ACHN (cell line): ENCODE data around the gene SLC45A3.
A peak's percentile ranks its signal among the peaks of the same experiment; 100 is the strongest.

Experiments used
- DNase-seq: peaks from one replicate; pipeline ENCODE4 v3.0.0-alpha.2; 2015
- in situ Hi-C: cut with HindIII; loops from 2 replicates; pipeline ENCODE4 v1.10.0; 2017; ENCODE audit warnings: low sequenced_read_pairs, low pct_ligation_motif_present, low pct_unique_long_range_greater_than_20kb

The SLC45A3 gene

DNA sequence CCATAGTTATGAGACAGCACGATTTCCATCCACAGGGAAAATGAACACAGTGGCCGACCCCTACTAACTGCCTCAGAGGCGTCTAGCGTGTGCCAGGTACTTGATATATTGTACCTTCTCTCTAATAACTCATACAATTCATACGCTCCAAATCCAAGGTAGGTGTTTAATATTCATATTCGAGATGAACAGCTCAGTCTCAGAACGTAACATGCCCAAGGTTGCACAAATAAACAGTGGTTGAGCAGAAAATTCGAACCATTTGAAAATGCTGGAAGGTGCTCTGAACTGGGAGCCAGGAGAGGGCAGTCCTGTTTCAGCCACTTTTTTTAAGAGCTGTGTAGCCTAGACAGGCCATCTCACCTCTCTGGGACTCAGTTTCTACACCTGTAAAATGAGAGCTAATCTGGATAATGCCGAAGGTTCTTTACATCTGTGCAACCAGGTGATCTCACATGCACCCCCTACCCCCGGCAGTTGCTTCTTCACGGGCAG is 7.9 kb downstream of the SLC45A3 start:
- in situ Hi-C loops, result no loop called here
- no peak for DNase-seq

DNA sequence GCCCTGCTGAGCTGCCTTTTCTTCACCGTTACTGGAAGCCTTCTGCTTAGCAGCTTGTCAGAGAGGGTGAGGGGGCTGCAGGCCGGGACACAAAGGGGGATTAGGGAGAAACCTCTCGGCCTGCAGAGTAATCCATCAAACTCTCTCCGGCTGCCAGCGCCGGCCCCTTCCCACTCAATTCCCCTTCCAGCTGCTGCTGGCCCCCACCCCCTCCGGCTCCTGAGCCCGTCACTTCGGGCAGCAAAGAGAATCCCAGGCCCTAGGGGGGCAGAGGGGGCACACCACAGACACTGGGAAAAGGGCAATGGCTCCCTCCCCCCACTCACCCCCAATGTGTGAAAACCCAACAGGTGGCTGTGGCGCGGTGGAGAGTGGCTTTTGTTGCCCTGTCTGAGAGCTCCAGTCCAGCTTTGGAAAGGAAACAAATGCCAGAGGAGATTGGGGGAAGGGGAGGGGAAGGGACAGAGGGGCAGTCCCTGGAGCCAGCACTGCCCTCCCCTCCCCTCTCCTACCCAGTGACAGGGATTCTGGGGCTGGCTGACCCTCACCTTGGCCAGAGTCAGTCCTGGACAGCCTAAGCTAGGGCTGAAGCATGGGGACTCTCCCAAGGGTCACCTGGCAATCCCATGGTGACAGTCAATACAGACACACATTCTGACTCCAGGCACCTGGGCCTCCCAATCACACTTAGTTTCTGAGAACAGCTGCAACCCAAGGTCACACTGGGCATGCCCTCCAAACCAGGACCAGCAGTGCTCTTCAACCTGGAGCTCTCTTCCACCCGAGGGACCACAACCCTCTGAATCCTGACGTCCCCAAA is 9.5 kb downstream of the SLC45A3 start:
- no peak for DNase-seq
- in situ Hi-C loops, result no loop called here

DNA sequence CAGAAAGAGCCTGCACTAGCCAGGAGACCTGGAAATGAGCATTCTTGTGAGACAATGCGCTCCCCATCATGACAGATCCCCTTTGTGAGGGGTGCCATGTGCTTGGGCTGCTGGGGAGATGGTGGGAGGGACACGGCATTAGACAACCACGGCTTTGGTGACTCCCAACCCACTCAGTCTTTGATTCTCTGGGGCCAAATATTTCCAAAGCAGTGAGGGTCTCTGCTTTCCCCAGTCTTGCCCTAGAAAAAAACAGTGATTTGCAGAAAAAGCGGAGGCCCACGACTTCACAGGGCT is 10.2 kb downstream of the SLC45A3 start:
- in situ Hi-C loops, result no loop called here
- DNase-seq, result no peak

DNA sequence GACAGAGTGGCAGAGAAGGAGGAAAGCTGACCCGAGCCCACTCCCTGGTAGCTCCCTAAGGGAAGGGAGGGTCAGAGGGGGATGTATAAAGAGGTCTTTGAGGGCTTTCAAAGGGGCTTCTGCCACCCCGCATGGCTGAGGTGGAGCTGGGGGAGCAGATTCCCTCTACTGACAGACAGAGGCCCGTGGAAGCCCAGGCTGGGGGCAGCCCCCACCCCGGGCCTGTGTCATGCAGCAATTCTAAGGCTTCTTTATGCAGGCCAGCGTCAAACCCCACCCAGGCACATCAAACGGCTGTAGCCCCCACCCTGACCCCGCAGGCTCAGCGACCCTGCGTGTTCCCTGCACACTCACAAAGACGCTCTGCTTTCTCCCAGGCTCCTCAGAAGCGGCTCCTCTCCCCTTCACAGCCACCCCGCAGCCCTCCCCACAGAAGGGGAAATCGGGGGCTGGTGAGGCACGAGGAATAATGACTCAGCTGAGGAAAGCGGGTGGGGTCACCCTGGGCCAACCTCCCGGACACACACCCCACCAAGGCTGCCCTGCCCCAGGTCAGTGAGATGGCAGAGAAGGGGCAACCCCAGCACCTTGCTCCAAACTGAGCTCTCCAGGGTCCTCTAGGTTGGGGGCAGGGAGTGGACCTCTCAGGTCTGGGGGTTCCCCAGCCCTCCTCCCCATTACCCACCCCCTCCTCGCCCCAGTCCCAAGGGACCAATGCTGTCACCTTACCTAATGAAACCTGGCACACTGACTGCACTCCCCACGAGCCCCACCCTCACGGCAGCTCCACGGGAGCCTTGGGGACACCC is 10.8 kb downstream of the SLC45A3 start:
- DNase-seq, result no peak

DNA sequence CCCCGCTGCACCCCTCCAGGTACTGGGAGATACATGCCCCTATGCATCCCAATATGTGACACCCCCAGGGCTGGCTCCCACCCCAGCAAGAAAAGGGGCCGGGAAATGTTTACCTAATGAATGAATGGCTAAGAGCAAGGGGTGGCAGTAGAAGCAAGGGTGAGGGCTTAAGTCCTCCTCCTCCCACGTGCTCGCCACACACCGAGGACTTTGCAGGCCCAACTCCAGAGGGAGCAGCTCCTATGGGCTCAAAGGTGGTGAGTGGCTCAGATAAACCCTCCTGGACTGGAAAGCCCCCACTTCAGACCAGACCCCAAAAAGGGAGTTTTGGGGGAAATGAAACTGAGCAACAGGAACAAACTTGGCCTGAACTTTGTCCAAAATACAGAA is 11.4 kb downstream of the SLC45A3 start:
- in situ Hi-C loops, result no loop called here
- DNase-seq, result no peak

More for the DNA sequence above, 10.8 kb downstream of the SLC45A3 start:
- in situ Hi-C loops, result no loop called here

DNA sequence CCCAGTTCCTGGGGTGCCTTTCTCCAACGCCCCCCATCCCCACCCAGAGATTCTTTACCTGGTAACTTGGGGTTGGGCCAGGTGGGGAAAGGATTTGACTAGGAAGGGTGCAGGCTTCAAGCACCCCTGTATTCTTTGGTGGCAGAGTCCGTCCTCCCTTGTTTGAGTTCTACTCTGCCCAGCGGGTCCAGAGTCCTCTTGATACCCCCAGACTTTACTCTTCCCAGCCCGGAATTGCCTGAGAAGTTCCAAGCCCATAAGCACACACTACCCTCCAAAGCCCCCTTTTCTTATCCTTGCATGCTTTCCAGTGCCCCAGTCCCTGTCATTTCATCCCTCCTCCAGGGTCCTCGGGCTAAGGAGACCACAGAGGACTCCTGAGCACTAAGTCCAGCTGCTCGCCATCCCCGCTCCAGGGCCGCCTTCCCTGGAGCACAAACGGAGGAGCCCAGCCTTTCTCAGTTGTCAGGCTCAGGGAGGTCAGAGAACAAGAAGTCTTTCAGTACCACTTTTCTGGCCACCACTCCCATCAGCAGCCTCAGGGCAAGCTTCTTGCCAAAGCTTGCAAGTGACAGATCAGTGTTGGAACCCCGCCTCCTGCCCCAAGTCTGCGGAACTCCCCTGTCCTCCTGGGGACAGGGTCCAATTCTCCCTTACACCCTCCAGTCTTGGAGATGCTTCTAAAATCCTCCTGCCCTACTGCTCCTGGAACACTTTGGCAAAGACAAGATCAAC is 12.2 kb downstream of the SLC45A3 start:
- in situ Hi-C loops, result no loop called here
- DNase-seq, result no peak

DNA sequence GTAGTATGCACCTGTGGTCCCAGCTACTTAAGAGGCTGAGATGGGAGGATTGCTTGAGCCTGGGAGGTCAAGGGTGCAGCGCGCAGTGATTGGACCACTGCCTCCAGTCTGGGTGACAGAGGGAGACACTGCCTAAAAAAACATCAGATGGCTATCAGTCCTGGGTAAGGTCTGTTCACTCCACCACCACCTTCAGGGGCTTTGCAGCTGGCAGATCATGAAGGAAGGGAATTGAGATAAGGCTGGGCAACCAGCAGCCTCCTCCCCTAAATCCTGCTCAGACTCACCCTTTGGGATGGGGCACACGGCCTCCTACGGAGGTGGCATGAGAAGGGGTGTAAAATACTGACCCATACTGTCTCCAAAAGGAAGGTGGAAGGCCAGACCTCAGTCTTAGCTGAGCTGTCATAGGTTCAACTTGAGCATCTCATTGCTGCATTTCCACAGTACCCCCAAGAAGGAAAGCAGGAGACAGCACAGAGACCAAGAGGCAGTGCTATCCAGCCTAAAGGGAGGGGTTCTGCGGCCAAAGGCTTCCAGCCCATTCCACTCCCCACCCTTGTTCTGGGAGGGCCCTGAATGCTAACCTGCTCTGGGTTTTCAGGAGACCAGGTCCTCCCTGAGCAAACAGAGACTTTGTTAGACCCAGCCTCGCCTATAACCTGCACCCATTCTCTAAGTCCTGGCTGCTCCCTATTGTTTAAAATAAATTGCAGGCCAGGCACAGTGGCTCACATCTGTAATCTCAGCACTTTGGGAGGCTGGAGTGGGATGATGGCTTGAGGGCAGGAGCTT is 13.7 kb downstream of the SLC45A3 start:
- no peak for DNase-seq
- in situ Hi-C loops, result no loop called here

DNA sequence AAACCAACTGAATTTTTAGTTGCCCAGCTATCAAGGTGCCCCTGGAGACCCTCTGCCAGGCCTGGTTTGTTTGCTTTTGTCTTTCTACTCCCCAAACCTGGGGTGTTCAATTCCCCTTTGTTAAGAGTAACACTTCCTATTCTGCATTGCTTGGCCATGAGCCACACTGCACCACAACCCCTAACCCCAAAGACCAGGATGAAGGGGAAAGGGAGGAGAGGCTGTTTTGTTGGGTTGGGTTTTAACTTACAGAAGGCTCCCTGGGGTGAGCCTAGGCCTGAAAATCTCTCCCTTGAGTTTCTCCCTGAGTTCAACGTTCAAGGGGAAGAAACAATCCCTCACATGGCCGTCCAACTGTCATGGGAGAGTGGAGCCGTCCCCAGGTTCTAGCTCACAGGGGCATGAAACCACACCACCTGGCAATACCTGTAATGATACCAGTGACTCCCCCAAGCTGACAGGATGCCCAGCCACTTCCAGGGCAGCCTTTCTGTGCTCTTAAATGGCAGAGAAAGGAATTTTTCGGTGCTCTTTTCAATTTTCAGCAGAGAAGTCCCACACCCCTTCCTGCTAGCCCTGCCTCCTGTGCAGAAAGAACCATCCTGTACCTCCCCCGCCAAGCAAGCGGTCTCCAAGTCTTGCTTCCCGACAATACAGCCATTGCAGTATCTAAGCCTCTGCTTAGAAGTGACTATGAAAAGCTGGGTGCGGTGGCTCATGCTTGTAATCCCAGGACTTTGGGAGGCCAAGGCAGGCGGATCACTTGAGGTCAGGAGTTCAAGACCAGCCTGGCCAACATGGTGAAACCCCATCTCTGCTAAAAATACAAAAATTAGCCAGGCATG is 14.9 kb downstream of the SLC45A3 start:
- no peak for DNase-seq
- in situ Hi-C loops, result no loop called here

DNA sequence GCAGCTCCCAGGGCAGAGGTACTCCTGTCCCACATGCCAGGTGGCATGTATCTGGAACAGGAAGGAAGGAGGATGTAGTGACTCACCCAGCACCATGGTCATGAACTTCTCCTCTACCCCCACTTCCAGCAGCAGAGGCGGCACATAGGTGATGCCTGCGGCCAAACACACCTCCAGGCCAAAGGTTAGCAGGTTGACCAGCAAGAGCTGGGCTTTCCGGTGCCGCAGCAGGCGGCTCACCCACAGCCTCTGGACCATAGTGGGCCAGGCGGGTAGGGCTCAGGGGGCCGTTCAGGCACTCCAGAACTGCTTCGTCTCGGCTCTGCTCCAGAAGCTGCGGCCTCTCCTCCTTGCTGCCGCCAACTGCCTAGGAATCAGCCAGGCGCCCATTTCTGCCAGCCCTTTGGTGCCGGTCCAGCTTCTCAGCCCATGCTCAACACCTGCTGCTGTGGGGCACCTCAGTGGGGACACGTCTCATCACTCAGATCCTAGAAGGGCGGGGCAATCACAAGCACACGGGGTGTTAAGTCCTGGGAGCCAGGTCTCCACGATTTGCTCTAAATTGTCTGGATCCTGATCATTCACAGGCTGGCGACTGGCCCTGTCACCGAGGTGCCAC is 15.8 kb downstream of the SLC45A3 start:
- in situ Hi-C loops, result no loop called here

DNA sequence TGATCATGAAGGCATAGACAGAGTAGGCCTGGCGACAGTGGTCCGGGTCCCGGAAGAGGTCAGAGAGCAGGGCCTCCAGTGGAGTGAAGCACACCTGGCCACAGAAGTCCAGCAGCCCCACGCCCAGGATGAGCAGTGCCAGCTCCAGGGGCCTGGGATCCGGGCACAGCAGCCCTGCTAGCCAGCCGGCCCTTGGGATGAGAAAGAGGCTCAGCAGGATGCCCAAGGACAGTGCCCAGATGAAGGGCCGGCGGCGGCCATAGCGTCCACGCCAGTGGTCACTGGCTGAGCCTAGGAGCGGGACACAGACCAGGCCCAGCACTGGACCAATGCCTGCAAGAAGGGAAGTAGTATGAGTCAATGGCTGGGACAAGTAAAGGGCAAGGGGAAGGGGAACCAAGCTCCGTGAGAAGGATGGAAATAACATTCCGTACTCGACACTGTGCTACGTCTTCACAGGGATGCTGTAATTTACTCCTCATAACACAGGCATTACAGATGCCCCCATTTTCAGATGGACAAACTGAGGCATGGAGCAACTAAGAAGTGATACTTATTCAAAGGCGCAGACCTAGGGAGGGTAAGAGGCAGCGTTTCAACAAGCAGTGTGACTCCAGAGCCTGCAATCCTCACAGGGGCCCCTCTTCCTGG is 16.9 kb downstream of the SLC45A3 start:
- in situ Hi-C loops, result no loop called here
- no peak for DNase-seq

More for the DNA sequence above, 15.8 kb downstream of the SLC45A3 start:
- DNase-seq, result no peak

DNA sequence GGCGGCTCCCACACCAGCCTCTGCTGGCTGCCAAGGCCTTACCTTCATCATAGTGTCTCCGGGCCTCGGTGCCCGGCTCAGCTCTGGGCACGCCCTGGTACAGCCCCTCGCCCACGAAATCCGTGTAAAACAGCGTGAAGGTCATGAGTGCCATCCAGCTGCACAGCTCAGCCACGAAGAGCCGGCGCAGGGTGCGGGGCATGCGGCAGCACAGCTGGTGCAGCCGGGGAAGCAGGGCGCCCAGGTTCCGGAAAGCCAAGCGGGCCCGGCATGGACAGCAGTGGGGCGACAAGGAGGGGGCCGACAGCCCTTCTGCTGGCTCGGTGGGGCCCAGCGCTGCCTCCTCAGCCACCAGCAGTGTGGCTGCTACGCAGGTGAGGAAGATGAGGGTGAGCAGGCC is 17.5 kb downstream of the SLC45A3 start:
- no peak for DNase-seq
- in situ Hi-C loops, result no loop called here

DNA sequence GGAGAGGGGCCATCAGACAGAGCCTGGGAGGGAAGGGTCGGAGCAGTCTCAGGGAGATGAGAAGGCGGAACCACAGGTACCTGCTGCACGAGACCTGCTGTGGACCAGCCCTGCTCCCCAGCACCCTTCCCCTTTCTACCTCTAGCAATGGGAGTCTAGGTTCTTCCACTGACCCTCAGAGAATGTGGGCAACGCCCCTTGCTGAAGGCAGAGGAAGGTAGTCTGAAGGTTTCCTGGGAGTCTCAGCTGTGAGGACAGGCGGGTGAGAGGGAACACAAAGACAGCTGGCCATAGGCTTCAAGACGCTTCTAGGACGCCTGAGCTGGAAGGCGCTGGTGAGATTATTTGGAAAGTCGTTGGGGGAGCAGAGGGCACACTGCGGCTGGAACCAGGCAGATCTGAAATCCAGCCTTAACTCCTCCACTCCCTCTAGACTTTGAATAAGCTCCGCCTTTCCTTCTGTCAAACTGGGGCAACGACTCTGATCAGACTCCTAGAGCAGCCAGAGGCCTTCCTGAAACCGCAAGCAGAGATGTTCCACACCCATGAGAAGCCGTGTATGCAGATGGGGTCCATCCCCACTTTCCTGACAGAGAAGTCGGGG is 18.1 kb downstream of the SLC45A3 start:
- in situ Hi-C loops, result no loop called here
- no peak for DNase-seq

DNA sequence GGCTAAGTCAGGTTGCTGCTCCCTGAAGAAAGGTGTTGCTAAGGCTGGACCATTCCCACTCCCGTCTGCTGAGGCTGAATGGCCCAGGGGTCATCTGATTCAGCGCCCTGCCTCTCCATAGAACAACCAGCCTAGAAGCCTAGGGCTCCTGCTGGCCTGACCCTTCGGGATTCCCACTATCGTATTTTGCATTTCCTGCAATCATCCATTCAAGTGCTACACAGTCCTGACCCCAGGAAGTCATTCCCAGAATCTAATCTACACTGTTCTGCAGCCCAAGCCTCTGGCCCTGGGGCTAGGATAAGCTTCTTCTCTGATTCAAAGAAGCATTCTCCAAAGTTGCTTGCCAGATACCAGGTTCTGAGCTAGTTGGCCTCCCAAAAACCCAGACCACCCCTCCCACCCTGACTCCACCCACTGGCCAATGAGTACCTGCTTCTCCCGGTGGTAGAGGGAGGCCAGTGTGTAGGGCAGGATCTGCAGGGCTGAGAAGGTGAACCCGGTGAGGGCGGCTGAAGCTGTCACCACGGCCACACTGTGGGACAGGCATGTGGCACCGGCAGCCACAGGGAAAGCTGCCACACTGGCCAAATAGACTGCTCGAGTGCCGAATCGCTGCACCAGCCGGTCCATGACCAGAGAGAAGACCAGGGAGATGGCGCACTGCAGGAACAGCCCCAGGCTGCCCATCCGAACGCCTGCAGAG is 18.7 kb downstream of the SLC45A3 start:
- in situ Hi-C loops, result no loop called here
- no peak for DNase-seq

DNA sequence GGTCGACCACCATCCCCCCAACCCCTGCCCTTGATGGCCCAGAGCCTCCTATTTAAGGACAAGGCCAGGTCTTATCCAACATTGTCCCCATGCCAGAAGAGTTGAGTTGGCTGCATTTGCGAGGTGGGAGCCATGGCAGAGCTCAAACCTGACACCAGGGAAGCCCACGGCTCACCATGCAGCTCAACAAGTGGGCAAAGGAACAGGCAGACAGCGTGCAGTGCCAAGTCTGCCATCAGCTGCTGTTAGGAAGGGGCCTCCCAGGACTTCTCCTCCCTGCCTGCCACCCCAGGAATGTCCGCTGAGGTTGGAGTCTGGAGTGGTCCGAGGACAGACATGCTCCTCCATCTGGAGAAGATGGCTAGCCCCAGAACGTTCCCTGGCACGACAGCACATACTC is 19.9 kb downstream of the SLC45A3 start:
- in situ Hi-C loops, result no loop called here
- DNase-seq, result no peak

DNA sequence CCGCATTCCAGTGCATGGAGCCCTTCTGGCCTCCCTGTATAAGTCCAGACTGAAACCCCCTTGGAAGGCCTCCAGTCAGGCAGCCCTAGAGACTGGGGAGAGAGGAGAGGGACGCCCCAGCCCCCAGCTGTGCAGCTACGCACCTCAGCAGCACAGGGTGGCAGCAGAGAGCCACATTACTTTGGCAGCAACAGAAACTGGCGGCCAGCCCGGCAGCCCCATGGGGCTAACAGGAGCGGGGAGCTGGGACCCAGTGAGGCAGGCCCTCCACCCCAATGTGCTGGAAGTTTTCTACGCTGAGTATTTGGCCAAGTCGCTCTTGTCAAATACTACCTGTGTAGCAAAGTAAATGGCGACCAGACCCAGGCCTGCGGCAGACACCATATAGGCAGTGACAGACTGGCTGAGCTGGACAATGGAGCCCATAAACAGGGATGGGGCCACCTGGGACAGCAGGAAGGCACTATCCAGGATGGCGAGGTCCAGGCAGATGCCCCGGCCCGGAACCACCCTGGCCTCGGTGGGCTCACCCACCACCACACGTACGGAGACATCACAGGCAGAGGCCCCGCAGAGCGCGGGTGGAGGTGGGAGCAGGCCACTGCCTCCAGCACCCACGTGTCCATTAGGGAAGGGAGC is 21.2 kb downstream of the SLC45A3 start:
- in situ Hi-C loops, result no loop called here
- peak; percentile 71 for DNase-seq
